Measurements from ENCODE around the gene MATK. TPM values are rescaled to one million over a fixed set of nuclear protein-coding genes. Genes with fewer than 3 reads are reported as not detected.

The MATK gene
- total RNA-seq, 1 donor = not detected

DNA sequence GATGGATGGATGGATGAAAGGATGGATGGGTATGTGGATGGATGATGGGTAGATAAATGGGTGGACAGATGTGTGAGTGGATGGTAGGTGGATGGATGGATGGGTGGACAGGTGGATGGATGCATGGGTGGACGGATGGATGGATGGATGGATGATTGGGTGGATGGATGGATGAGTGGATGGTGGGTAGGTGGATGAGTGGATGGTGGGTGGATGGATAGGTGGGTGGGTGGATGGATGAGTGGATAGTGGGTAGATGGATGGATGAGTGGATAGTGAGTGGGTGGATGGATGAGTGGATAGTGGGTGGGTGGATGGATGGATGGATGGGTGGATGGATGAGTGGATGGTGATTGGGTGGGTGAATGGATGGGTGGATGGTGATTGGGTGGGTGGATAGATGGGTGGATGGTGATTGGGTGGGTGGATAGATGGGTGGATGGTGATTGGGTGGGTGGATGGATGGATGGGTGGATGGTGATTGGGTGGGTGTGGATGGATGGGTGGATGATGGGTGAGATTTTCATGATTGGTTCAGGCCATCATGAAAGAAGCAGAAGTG, 9.6 kb downstream of the MATK start:
- TF ChIP-seq, protein P1, sequence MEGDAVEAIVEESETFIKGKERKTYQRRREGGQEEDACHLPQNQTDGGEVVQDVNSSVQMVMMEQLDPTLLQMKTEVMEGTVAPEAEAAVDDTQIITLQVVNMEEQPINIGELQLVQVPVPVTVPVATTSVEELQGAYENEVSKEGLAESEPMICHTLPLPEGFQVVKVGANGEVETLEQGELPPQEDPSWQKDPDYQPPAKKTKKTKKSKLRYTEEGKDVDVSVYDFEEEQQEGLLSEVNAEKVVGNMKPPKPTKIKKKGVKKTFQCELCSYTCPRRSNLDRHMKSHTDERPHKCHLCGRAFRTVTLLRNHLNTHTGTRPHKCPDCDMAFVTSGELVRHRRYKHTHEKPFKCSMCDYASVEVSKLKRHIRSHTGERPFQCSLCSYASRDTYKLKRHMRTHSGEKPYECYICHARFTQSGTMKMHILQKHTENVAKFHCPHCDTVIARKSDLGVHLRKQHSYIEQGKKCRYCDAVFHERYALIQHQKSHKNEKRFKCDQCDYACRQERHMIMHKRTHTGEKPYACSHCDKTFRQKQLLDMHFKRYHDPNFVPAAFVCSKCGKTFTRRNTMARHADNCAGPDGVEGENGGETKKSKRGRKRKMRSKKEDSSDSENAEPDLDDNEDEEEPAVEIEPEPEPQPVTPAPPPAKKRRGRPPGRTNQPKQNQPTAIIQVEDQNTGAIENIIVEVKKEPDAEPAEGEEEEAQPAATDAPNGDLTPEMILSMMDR (IDR thresholded peaks at IDR 0.05; ENCODE audit: insufficient read depth, low read depth, low read length) = no peak
- no peak overlapping the region for H3K4me3 ChIP-seq (ENCODE audit: low read depth, low read length)
- no peak for DNase-seq (ENCODE audit: low read depth)

- TF ChIP-seq, protein P1 (IDR thresholded peaks at IDR 0.05; ENCODE audit: insufficient read depth, low read depth, low read length) = no peak
- no peak for DNase-seq (ENCODE audit: low read depth)
- no peak overlapping the region for H3K4me3 ChIP-seq (ENCODE audit: low read depth, low read length)
Observed at GRCh38 chr19:3775831-3776230, 10.3 kb downstream of the MATK start.

DNA sequence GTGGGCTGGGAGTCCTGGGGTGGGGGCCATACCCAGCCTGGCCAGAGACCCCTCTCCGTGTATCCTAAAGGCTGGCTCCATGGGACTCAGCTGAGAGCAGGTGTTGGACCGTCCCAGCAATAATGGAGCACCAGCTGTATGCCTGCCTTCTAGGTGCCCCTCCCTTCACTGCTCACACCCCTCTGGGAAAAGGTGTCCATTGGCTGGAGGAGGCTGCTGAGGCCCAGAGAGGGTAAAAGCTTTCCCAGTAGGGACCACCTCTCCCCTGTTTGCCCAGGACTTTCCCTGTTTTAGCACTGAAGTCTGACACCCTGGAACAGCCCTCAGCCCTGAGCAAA, 10.8 kb downstream of the MATK start:
- DNase-seq (ENCODE audit: low read depth) = no peak
- TF ChIP-seq, protein P1 (IDR thresholded peaks at IDR 0.05; ENCODE audit: insufficient read depth, low read depth, low read length) = no peak

DNA sequence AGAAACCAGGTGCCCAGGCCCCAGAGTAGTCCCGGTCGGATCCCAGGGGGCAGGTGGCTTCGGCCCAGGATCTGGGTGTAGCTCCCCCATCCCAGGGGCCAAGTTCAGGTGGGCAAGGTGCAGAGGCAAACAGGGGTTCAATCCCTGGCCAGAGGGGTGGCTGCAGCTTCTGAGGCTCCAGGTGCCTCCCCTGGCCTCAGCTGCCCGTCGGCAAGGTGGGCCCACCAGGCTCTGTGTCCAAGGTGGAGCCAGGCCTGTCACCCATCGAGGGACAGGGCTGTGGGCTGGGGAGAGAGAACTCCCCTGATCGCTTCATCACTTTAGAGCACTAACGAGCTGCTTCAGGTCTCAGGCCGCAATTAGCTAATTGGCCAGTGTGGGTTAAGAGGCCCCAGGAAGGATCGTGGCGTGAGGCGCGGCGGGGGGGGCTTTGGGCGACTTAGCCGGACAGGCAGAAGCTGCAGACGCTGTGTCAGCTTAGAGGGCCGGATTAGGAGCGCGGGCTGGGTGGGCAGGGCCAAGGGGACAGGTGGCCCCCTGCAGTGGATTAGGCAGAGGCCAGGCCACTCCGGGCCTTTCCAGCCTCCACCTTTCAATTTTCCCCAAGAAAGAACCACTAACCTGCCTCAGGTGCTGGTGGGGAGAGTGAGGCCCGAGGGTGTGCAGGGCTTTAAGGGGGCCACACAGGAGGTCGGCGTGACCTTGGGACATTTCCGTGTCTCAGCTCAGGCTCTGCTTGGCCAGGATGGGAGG, 11.4 kb downstream of the MATK start:
- H3K4me3 ChIP-seq (ENCODE audit: low read depth, low read length) = no peak overlapping the region
- TF ChIP-seq, protein P1 (IDR thresholded peaks at IDR 0.05; ENCODE audit: insufficient read depth, low read depth, low read length) = no peak
- no peak for DNase-seq (ENCODE audit: low read depth)

More for the DNA sequence above, 10.8 kb downstream of the MATK start:
- no peak overlapping the region for H3K4me3 ChIP-seq (ENCODE audit: low read depth, low read length)

- no peak for DNase-seq (ENCODE audit: low read depth)
- TF ChIP-seq, protein P1 (IDR thresholded peaks at IDR 0.05; ENCODE audit: insufficient read depth, low read depth, low read length) = no peak
- H3K4me3 ChIP-seq (ENCODE audit: low read depth, low read length) = no peak overlapping the region
Observed at GRCh38 chr19:3773814-3774515, 12.2 kb downstream of the MATK start.

GRCh38 chr19:3771906-3772455, 14.2 kb downstream of the MATK start, which contains the start of gene RAX2:
TSS of gene RAX2 (minus strand) at chr19:3772228. CDS start at chr19:3771742, 486 bp downstream.
- H3K4me3 ChIP-seq (ENCODE audit: low read depth, low read length) = no peak within 1 kb of the TSS
- DNase-seq (ENCODE audit: low read depth) = no peak
- TF ChIP-seq, protein P1 (IDR thresholded peaks at IDR 0.05; ENCODE audit: insufficient read depth, low read depth, low read length) = no peak

Measured in fibroblast of villous mesenchyme (primary cell).